ENCODE measurements around the gene GTPBP1.

The GTPBP1 gene

DNA sequence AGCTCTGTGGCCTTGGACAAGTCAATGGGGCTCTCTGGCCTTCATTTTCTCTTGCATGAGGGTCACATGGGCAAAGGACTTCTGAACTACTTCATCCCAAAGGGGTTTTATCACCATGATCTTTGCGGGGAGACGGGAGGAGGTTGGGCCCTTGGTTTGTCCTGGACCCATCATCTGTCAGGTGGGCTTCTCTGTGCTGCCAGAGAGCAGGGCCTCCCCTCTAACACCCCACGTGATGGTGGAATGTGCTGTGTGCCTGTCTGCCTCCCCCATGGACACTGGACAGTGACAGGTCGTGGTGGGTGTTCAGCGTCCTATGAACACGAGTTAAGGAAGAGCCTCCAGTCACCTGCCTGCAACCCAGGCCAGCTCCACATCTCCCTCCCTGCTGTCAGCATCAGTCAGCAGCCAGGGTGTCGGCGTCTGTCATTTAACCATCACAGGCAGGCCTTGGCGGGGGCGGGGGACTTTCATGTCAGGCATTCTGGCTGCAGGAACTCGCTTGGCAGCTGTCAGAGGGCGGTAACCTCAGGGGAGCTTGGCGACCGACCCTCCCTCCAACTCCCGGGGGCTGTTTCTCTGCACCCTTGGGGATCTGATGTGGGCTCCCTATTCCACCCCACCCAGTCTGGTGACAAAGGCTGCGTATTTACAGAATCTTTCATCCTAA is 52.7 kb downstream of the GTPBP1 start:
- Histone ChIP-seq H3K79me1 (ENCODE audit: low read length) (no peaks in the 10 kb centered on the region), H4K5ac (ENCODE audit: low read length) (no peak overlapping the region), H3K56ac (ENCODE audit: low read length) (no peak overlapping the region), H3K4me1 (ENCODE audit: control insufficient read depth, low read depth, low read length) (peaks cover 8% of the 10 kb centered on the region), H3K27me3 (ENCODE audit: insufficient read depth, low read length, poor library complexity) (no peaks in the 10 kb centered on the region), H3K4me3 (ENCODE audit: low read length) (no peak overlapping the region), H3K4ac (ENCODE audit: low read depth, low read length) (no peak overlapping the region), H3K4me2 (ENCODE audit: low read length) (no peak overlapping the region), H4K8ac (ENCODE audit: low read depth, low read length) (no peak overlapping the region), H2BK15ac (replicated peaks; ENCODE audit: low read depth) (no peak overlapping the region), H2AK5ac (ENCODE audit: low read length) (no peak overlapping the region), H3K23ac (ENCODE audit: low read length) (no peak overlapping the region), H2BK5ac (ENCODE audit: low read length) (no peak overlapping the region), H3K9ac (ENCODE audit: low read length) (no peak overlapping the region), H3K27ac (ENCODE audit: low read depth, low read length) (no peak overlapping the region), H2BK120ac (ENCODE audit: low read depth, low read length) (no peak overlapping the region), H3K18ac (ENCODE audit: low read length) (no peak overlapping the region), H3K36me3 (ENCODE audit: control insufficient read depth, insufficient read depth, low read length) (no peaks in the 10 kb centered on the region), H3K79me2 (ENCODE audit: control insufficient read depth, insufficient read depth, low read length) (no peaks in the 10 kb centered on the region)
- no peak for DNase-seq
- WGBS (ENCODE audit: extremely low coverage, insufficient coverage, low lambda C conversion rate): no CpG with 5 or more reads among the region's 16 CpGs

DNA sequence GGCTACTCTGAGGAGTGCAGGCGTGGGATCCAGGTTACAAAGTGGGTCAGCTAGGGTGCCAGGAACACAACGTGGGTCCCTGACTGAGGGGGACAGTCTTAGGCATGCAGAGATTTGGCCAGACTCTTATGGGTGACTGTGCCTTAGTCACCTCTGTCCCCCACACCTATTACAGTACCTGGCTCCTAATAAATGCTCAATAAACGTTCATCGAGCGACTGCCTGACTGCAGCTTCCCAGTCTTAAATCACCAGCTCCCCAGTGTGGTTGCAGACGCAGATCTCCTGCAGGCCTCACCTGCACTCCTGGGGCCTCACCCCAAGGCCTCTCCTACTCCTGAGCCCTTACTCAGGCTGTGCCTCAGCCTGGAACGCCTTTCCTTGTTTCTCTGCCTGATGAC is 53.3 kb downstream of the GTPBP1 start:
- no peaks in the 10 kb centered on the region for H3K79me1 ChIP-seq (ENCODE audit: low read length)
- H2BK120ac ChIP-seq (ENCODE audit: low read depth, low read length): no peak overlapping the region
- no peaks in the 10 kb centered on the region for H3K79me2 ChIP-seq (ENCODE audit: control insufficient read depth, insufficient read depth, low read length)
- H3K4me1 ChIP-seq (ENCODE audit: control insufficient read depth, low read depth, low read length): peaks cover 8% of the 10 kb centered on the region
- H3K27me3 ChIP-seq (ENCODE audit: insufficient read depth, low read length, poor library complexity): no peaks in the 10 kb centered on the region
- H3K56ac ChIP-seq (ENCODE audit: low read length): no peak overlapping the region
- H3K9ac ChIP-seq (ENCODE audit: low read length): no peak overlapping the region
- no peak overlapping the region for H4K8ac ChIP-seq (ENCODE audit: low read depth, low read length)
- H3K36me3 ChIP-seq (ENCODE audit: control insufficient read depth, insufficient read depth, low read length): no peaks in the 10 kb centered on the region
- no peak overlapping the region for H2BK5ac ChIP-seq (ENCODE audit: low read length)
- H3K4me2 ChIP-seq (ENCODE audit: low read length): no peak overlapping the region
- H3K18ac ChIP-seq (ENCODE audit: low read length): no peak overlapping the region
- H2AK5ac ChIP-seq (ENCODE audit: low read length): no peak overlapping the region
- H3K4ac ChIP-seq (ENCODE audit: low read depth, low read length): no peak overlapping the region
- no peak overlapping the region for H2BK15ac ChIP-seq (replicated peaks; ENCODE audit: low read depth)
- no peak overlapping the region for H3K23ac ChIP-seq (ENCODE audit: low read length)
- no peak for DNase-seq
- no peak overlapping the region for H3K27ac ChIP-seq (ENCODE audit: low read depth, low read length)
- WGBS (ENCODE audit: extremely low coverage, insufficient coverage, low lambda C conversion rate): no CpG with 5 or more reads among the region's 7 CpGs
- H3K4me3 ChIP-seq (ENCODE audit: low read length): no peak overlapping the region
- no peak overlapping the region for H4K5ac ChIP-seq (ENCODE audit: low read length)

DNA sequence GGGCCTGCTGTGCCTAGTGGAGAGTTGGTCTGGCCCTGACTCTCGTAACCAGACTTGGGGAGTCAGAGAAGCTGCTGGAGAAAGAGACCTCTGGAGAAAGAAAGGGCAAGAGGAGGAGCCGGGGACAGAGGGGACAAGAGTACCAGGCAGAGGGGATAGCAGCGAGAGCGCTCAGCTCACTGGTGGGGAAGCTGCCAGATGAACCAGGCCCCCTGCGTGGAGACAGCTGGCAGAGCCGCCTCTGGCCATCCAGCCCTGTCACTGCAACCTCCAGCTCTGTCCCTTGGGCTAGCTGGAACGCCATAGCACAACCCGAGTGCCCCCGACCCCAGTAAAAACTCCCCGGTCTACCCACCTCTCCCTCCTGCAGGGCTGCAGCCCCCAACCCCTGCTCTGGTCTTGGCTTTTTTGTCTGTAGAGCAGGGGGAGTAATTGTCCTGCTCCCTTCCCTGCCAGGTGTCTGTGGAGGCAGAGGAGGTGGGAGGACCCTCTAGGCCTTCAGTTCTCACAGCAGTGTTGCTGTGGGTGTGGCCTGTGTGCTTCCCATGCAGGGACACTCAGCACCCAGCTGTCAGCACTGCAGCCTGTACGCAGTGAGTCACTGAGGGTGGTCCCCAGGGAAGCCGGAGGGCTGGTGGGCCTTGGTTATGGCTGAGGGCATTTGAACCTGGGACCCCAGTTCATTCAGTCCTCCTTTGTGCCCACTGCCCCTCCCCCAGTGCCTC is 54.9 kb downstream of the GTPBP1 start:
- H3K9ac ChIP-seq (ENCODE audit: low read length): no peak overlapping the region
- H3K4ac ChIP-seq (ENCODE audit: low read depth, low read length): no peak overlapping the region

DNA sequence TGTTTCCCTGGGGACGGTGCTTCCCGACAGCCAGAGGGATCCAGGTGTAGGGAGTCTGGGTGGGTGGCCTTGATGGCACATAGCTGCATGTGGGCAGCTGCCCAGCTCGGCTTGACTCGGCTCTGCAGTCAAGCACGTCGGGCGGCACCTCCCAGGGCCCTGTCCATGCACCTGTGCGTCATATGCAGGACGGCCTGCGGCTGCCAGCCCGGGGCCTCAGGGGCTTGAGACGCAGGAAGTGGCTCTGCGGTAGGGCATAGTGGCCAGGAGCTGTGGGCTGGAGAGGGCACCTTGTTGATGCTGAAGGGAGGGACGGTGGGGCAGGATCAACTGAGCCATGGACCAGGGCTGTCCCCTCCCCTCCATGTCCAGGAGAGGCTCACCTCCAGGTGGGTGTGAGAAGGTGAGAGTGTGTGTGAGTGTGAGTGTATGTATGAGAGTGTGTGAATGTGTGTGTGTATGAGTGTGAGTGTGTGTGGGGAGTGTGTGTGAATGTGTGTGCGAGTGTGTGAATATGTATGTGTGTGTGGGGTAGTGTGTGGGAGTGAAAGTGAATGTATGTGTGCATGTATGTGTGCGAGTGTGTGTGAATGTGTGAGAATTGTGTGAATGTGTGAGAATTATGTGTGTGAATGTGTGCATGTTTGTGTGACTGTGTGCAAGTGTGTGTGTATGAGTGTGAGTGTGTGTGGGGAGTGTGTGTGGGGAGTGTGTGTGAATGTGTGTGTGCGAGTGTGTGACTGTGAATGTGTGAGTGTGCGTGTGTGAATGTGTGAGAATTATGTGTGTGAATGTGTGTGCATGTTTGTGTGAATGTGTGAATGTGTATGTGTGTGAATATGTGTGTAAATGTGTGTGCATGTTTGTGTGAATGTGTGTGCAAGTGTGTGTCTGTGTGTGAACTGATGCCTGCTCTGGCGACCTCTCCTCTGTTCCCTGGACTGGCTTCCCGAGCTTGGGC is 55.7 kb downstream of the GTPBP1 start:
- WGBS (ENCODE audit: extremely low coverage, insufficient coverage, low lambda C conversion rate): 100% methylated on average over 4 of the region's 20 CpGs
- no peak overlapping the region for H4K8ac ChIP-seq (ENCODE audit: low read depth, low read length)
- H3K9ac ChIP-seq (ENCODE audit: low read length): no peak overlapping the region
- H3K27me3 ChIP-seq (ENCODE audit: insufficient read depth, low read length, poor library complexity): no peaks in the 10 kb centered on the region
- no peak overlapping the region for H3K23ac ChIP-seq (ENCODE audit: low read length)
- H2BK15ac ChIP-seq (replicated peaks; ENCODE audit: low read depth): no peak overlapping the region
- no peak overlapping the region for H3K4me3 ChIP-seq (ENCODE audit: low read length)
- H2BK5ac ChIP-seq (ENCODE audit: low read length): no peak overlapping the region
- no peak overlapping the region for H2AK5ac ChIP-seq (ENCODE audit: low read length)
- DNase-seq: no peak
- H3K79me1 ChIP-seq (ENCODE audit: low read length): no peaks in the 10 kb centered on the region
- H3K27ac ChIP-seq (ENCODE audit: low read depth, low read length): no peak overlapping the region
- no peak overlapping the region for H3K4ac ChIP-seq (ENCODE audit: low read depth, low read length)
- peaks cover 5% of the 10 kb centered on the region for H3K4me1 ChIP-seq (ENCODE audit: control insufficient read depth, low read depth, low read length)
- H3K56ac ChIP-seq (ENCODE audit: low read length): no peak overlapping the region
- H4K5ac ChIP-seq (ENCODE audit: low read length): no peak overlapping the region
- no peaks in the 10 kb centered on the region for H3K36me3 ChIP-seq (ENCODE audit: control insufficient read depth, insufficient read depth, low read length)
- no peak overlapping the region for H3K4me2 ChIP-seq (ENCODE audit: low read length)
- no peak overlapping the region for H3K18ac ChIP-seq (ENCODE audit: low read length)
- no peak overlapping the region for H2BK120ac ChIP-seq (ENCODE audit: low read depth, low read length)
- no peaks in the 10 kb centered on the region for H3K79me2 ChIP-seq (ENCODE audit: control insufficient read depth, insufficient read depth, low read length)

More for the DNA sequence above, 54.9 kb downstream of the GTPBP1 start:
- H2BK120ac ChIP-seq (ENCODE audit: low read depth, low read length): no peak overlapping the region
- H4K8ac ChIP-seq (ENCODE audit: low read depth, low read length): no peak overlapping the region
- H3K23ac ChIP-seq (ENCODE audit: low read length): no peak overlapping the region
- peaks cover 5% of the 10 kb centered on the region for H3K4me1 ChIP-seq (ENCODE audit: control insufficient read depth, low read depth, low read length)
- H2BK15ac ChIP-seq (replicated peaks; ENCODE audit: low read depth): no peak overlapping the region
- no peak overlapping the region for H3K4me3 ChIP-seq (ENCODE audit: low read length)
- H3K18ac ChIP-seq (ENCODE audit: low read length): no peak overlapping the region
- H3K4me2 ChIP-seq (ENCODE audit: low read length): no peak overlapping the region
- WGBS (ENCODE audit: extremely low coverage, insufficient coverage, low lambda C conversion rate): no CpG with 5 or more reads among the region's 12 CpGs
- H3K36me3 ChIP-seq (ENCODE audit: control insufficient read depth, insufficient read depth, low read length): no peaks in the 10 kb centered on the region
- H2AK5ac ChIP-seq (ENCODE audit: low read length): no peak overlapping the region
- no peak overlapping the region for H3K56ac ChIP-seq (ENCODE audit: low read length)
- no peaks in the 10 kb centered on the region for H3K79me1 ChIP-seq (ENCODE audit: low read length)
- DNase-seq: no peak
- no peak overlapping the region for H4K5ac ChIP-seq (ENCODE audit: low read length)
- H2BK5ac ChIP-seq (ENCODE audit: low read length): no peak overlapping the region
- no peaks in the 10 kb centered on the region for H3K79me2 ChIP-seq (ENCODE audit: control insufficient read depth, insufficient read depth, low read length)
- no peaks in the 10 kb centered on the region for H3K27me3 ChIP-seq (ENCODE audit: insufficient read depth, low read length, poor library complexity)
- H3K27ac ChIP-seq (ENCODE audit: low read depth, low read length): no peak overlapping the region

DNA sequence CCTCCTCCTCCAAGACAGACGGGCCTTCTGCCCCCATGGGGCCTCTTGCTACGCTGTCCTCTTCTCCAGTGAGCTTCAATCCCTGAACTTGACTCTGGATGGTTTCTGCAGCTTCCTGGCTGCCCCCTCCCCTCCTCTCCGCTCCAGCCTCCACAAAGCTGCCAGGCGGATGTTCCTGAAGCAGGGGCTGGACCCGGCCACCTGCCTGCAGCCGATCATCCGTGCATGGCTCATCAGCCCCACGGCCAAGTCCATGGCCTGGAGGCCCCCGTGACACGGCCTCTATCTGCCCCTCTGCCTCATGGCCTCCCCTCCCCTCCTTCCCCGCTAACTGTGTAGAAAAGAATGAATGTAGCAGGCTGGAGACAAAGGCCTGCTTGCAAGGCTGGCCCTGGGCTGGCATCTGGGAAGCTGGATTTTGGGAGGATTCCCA is 56.8 kb downstream of the GTPBP1 start:
- Histone ChIP-seq H3K4me1 (ENCODE audit: control insufficient read depth, low read depth, low read length) (no peaks in the 10 kb centered on the region), H3K79me2 (ENCODE audit: control insufficient read depth, insufficient read depth, low read length) (no peaks in the 10 kb centered on the region), H3K27ac (ENCODE audit: low read depth, low read length) (no peak overlapping the region), H2BK15ac (replicated peaks; ENCODE audit: low read depth) (no peak overlapping the region), H2BK120ac (ENCODE audit: low read depth, low read length) (no peak overlapping the region), H3K18ac (ENCODE audit: low read length) (no peak overlapping the region), H3K36me3 (ENCODE audit: control insufficient read depth, insufficient read depth, low read length) (no peaks in the 10 kb centered on the region), H2AK5ac (ENCODE audit: low read length) (no peak overlapping the region), H2BK5ac (ENCODE audit: low read length) (no peak overlapping the region), H3K9ac (ENCODE audit: low read length) (no peak overlapping the region), H3K4me3 (ENCODE audit: low read length) (no peak overlapping the region), H3K23ac (ENCODE audit: low read length) (no peak overlapping the region), H3K4ac (ENCODE audit: low read depth, low read length) (no peak overlapping the region), H4K5ac (ENCODE audit: low read length) (no peak overlapping the region), H4K8ac (ENCODE audit: low read depth, low read length) (no peak overlapping the region), H3K79me1 (ENCODE audit: low read length) (no peaks in the 10 kb centered on the region), H3K56ac (ENCODE audit: low read length) (no peak overlapping the region), H3K4me2 (ENCODE audit: low read length) (no peak overlapping the region), H3K27me3 (ENCODE audit: insufficient read depth, low read length, poor library complexity) (no peaks in the 10 kb centered on the region)
- WGBS (ENCODE audit: extremely low coverage, insufficient coverage, low lambda C conversion rate): no CpG with 5 or more reads among the region's 11 CpGs
- no peak for DNase-seq

Measured in mesendoderm (in vitro differentiated cells).